NCI-H1694 treated with DMSO at 0.1 percent for 48 hours (cell line): ENCODE data around the gene HOXA9.

Experiments
- DNase-seq: peaks from one replicate; lab custom pipeline; 2025; lab: John Stamatoyannopoulos, UW

Gene HOXA9

GRCh38 chr7:27151931-27152815, 13.2 kb downstream of the HOXA9 start, which contains the start of gene HOXA3:
Gene HOXA3, minus strand, starts transcription at chr7:27152583. Its CDS starts 41,943 bp downstream, at chr7:27110640.
- DNase-seq = no peak

DNA sequence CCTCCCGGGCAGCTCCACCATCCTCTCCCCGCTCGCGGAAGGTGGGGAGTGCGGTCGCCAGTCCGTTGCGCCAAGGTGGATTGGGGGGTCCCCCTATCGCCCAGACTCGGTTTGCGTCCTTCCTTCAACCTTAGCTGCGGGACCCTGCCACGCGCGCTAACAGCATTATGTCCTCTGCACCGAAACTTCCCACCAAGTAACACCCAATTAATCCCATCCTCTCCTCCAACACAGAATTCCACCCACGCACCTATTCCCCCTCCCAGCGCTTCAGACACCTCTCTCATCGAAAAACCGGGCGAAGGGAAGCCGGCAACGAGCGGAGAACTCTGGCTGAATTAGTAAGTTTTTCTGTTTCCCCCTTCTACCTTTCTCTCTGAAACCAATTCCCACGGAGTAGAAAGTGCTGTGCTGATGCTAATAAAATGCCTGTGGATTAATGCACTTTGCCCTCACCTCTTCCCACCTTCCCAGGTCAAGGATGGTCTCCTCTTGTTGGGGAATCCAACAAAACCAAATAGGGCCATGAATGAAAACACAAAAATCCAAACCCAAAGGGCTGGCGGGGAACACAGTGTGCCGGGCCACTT, 13.9 kb downstream of the HOXA9 start:
- DNase-seq = no peak

DNA sequence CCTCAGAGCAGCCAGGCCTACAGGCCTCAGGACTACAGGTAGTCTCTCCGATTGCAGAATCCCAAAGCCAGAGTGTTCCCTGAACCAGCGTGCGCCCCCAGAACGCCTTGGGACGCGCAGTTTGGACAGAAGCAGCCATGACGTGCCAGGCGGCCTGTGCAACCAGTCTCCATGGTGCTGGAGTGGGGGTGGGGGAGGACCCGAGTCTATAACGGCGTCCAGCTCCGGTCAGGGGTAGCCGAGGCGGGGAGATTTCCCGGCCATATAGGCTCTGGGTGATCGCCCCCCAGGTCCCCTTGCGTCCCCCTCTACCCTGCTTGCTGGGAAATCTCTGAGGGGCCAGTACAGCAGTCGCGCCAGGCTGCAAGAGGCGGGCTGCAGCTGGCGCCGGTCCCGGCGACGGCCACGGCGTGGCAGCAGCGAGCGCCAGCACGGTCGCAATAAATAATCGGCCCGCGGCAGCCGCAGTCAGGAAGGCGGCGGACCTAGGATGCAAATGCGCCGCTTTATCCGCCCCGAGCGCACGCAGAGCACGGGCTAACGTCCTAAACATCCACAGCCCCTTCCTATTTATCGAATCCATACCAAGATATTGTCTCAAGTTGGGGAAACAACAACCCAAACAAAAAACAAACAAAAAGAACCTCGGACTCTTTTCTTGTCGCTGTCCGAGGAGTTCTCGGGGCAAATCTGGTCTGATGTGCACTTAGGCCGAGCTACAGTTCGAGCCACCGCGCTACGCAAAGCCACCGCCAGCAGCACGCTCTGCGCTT, 14.6 kb downstream of the HOXA9 start:
- peak; percentile 80 for DNase-seq

DNA sequence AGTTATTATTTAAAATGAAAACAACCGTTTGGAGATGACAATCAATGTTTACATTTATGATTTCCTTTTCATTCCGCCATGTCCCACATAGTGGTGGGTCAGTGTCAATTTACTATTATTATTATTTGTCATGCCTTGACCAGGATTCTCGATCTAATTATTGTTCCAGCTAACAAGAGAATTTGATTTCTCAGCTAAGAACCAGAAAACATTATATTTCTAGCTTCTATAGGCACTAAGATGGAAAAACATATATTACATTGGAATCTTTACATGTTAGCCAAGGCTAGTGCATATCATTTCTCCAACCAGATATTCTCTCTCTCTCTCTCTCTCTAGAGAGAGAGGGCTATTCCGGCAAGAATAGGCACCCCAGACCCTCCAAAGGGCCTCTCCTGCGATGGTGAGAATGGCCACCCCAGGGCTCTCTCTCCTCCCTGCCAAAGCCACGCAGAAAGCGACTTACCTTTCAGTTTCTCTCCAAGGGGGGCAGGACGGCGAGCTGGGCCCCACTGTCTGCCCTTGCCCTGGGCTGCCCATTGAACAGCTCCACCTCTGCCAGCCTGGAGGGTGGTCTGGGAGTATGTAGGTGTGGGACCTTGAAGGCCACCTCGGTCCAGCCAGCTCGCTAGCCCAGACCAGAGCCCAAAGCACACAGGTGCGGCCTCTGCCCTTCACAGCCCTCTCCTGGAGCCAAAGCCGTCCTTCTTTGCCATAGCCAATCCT, 15.3 kb downstream of the HOXA9 start:
- DNase-seq = peak; percentile 64

- peak; percentile 14 for DNase-seq
These were observed 16.3 kb downstream of the HOXA9 start for GRCh38 chr7:27148756-27149641.

DNA sequence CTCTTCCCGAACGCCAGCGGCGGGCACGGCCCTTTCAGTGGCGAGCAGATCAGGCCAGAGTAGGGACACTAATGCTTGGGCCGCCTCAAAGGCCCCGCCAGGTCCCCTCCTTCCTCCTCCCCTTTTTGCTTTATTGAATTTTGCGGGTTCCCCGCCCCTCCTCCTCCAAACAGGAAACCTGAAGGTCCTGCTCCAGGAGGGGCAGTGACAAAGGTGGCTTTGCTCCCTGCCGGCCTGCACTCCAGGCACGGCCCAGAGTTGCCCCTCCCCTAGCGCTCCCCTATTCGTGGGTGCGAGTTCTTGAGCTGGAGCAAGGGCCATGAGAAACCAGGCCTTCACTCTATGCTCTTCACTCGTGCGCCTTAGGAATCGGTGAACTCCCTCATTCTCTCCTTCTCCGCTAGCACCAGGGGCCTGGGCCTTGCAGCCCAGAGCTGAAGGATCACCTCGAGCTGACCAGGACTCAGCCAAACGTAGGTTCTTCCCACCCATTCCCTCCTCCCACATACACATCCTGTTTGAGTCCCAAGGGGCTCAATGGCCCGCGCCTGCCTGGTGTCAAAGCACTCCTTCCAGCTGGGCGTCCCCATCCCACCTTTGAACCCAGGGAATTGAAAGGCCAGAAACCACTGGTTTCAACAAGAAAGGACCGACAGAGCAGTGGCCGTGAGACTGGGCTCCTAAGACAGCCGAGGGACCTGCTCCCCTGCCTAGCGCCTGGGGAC, 17.1 kb downstream of the HOXA9 start:
- no peak for DNase-seq

DNA sequence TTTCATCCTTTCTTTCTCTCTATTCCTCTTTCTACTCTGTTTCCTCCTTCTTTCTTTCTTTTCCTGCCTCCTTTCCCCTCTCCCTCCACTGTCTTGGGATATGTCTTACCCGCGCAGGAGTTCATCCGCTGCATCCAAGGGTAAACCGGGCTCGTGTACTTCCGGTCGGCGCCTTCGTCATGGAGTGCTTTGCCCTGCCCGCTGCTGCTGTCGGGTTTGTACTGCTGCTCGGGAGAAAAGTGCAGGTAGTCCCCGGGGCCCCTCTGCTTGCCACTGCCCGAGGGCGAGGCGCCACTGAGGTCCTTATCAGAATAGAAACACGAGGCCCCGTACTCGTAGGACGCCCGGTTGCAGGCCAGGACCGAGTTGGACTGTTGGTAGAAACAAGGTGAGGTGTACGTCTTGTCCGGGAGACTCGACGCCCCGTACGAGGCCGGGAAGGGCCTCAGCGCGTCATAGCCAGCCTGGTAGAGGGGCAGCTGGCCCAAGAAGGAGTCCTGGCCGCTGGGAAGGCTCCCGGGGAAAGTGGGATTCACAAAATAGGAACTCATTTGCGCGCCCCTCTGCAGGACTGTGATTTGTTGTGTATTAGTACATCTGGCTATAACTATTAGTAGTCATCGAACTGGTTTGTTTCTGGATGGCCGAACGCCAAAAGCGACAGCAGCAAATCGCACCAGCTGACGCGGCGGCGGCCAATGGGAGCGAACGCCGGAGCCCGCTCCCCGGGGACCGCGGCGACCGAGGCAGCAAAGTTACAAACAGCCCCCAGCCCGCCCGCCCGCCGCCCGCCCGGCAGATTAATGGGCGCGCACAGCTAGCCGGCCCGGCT, 17.9 kb downstream of the HOXA9 start, which contains the start of gene HOXA6:
HOXA6 (minus strand) TSS at position 576 of the 832 bp plus-strand sequence; CDS start at position 551, 25 bp downstream.
- no peak for DNase-seq

GRCh38 chr7:27146491-27147198, 18.7 kb downstream of the HOXA9 start:
- no peak for DNase-seq

DNA sequence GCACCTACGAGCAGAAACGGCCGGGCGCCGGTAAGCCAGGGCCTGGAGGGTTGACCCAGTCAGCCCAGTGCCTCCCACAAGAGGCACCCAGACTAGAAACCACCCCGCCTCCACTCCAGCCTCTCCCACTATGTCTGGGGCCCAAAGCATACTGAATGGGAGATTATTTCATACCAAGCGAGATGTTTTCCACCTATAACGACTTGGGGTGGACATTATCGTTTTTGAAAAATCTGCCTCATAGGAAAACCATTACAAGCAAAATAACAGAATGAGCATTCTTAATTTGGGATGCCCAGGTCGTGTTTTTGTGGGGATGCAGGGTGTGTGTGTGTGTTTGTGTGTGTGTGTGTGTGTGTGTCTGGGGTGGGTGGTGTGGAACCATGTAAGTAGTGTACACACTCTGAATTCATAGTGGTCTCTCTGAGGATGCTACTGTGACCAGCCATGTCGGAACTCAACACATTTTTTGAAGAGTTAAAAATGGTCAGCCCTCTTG, 19.4 kb downstream of the HOXA9 start:
- DNase-seq = no peak

GRCh38 chr7:27145165-27145913, 20.0 kb downstream of the HOXA9 start:
- no peak for DNase-seq

DNA sequence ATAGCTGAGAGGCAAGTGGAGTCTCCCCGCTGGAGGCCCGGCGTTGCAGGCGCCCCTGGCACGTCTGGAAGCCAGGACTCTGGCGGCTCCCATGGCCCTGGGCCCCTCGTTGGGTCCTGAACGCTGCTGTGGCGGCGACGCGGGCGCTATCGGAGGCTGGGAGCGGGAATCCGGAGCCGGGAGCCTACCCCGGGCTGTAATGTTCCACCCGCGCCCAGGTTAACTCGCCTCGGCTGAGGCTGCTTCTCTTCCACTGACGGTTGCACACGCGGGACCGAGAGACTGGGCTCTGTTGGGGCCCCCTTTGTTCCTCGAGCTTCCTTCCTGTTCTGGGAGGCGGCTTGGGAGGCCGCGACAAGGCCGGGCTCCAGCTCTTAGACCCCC, 20.6 kb downstream of the HOXA9 start:
- no peak for DNase-seq

DNA sequence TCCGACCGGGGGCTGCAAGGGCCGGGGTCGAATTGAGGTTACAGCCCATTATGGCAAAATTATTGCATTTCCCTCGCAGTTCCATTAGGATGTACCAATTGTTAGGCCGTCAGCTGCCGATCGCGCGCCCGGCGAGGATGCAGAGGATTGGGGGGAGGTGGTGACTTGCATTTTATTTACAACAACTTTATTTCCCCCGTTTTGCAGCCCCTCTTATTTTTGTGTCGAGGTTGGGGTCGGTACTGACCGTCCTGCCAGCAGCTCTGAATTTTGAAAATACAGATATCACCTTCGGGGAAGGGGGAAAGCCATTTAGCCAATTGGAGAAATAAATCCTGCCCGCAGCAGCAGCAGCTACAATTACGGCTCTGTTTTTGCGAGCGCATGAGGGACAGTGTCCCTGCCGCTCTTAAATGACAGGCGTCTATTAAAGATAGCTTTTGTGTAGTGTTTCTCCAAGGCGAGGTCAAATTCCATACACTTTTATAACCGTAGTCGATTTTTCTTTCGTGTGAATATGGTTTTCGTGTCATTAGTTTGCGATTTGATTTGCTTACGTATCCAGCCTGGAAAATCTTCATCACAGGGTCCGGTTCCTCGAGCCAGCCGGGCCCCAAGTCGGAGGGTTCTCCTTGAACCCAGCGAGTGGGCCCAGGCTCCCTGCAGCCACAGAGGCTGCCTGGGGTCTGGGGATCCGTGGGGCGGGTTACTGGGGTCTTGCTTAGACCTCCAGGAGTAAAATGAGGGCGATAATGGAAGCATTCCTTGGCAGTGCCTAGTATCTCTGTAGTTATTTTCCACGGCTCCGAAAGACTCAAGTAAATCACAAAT, 21.2 kb downstream of the HOXA9 start:
- DNase-seq = no peak

DNA sequence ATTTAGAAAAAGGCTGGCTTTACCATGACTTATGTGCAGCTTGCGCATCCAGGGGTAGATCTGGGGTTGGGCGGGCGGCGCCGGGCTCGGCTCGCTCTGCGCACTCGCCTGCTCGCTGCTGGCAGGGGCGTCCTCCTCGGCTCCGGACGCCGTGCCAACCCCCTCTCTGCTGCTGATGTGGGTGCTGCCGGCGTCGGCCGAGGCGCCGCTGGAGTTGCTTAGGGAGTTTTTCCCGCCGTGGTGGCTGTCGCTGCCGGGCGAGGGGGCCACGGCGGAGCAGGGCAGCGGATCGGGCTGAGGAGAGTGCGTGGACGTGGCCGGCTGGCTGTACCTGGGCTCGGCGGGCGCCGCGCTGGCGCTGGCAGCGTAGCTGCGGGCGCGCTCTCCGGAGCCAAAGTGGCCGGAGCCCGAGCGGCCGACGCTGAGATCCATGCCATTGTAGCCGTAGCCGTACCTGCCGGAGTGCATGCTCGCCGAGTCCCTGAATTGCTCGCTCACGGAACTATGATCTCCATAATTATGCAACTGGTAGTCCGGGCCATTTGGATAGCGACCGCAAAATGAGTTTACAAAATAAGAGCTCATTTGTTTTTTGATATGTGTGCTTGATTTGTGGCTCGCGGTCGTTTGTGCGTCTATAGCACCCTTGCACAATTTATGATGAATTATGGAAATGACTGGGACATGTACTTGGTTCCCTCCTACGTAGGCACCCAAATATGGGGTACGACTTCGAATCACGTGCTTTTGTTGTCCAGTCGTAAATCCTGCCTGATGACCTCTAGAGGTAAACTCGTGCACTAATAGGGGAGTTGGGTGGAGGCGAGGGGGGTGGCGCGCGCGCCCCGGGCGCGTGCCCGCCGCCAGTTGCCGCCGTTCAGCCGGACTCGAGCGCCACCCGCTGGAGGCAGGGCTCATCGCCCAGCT, 22.1 kb downstream of the HOXA9 start, which contains the start of gene HOXA5:
HOXA5 (minus strand) TSS at position 659 of the 927 bp plus-strand sequence; CDS start at position 585, 74 bp downstream.
- no peak for DNase-seq

DNA sequence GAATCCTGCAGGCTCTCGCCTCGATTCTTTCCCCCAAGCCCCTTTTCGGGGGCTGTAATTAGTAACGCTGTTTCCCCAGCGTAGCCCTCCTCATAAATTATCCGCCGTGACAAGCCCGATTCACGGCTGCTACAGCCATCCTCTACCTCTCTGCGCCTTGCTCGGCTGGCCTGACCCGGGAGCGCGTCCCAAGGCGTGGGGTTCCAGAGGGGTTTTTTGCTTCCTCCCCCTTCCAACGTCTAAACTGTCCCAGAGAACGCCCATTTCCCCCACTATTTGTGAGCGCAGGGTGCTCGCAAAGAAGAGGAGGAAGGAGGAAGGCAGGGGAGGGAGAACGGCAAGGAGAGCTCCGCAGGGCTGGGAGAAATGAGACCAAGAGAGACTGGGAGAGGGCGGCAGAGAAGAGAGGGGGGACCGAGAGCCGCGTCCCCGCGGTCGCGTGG, 22.7 kb downstream of the HOXA9 start:
- DNase-seq = no peak

DNA sequence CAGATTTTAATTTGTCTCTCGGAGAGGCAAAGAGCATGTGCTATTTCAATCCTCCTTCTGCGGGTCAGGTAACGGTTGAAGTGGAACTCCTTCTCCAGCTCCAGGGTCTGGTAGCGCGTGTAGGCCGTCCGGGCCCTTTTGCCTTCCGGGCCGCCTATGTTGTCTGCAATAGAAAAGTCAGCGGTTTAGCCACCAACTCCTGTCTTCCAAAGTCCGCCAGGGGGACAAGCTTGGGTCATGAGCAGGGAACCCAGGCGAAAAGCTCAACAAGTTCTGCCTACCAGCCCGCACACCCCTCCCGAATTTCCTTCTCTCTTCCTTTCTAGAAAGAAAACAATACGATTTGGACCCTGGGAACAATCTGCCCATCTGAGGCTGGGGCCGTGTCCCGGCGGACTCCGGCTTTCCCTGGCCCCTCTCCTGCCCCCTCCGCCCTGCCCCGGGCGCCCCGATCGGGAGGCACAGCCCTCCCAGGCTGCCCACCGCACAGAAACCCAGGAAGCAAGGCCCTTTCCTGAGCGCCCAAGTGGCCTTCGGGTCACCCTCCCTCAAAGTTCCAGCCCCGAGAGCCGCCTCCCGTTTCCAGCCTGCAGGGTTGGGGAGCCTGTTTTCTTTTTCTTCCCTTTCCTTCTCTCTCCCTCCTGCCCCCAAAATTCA, 23.3 kb downstream of the HOXA9 start:
- no peak for DNase-seq
